K562 (cell line): Measurements from ENCODE around the gene CSNK1D. TPM values are rescaled to one million over a fixed set of nuclear protein-coding genes. Genes with fewer than 3 reads are reported as not detected.

Experiments
- CCAR2 ChIP-seq: fragments of 200-400 bp; formaldehyde crosslinking; IDR thresholded peaks from 2 replicates; pipeline ENCODE4 v1.6.1; 2017; ENCODE audit warnings: mild to moderate bottlenecking, low read depth, low read length
- CREM ChIP-seq: IDR thresholded peaks from 2 replicates; pipeline ENCODE4 v1.6.1; 2014; ENCODE audit warnings: antibody characterized with exemption, low read depth
- DMBX1 ChIP-seq: fragments of 250-450 bp; sonication (Bioruptor Pico); IDR thresholded peaks from 2 replicates; pipeline ENCODE4 v1.8.0; 2022; ENCODE audit warnings: inconsistent platforms, mild to moderate bottlenecking, moderate library complexity, borderline replicate concordance
- E2F3 ChIP-seq: fragments of 250-450 bp; sonication (Bioruptor Pico); IDR thresholded peaks from 2 replicates; pipeline ENCODE4 v1.4.0; 2020; ENCODE audit warnings: mild to moderate bottlenecking
- GTF2F1 ChIP-seq: IDR thresholded peaks from 2 replicates; pipeline ENCODE4 v1.6.1; 2011; ENCODE audit warnings: low read depth, low read length, improper control_type of control experiment
- KDM5B ChIP-seq: fragments of 200-600 bp; sonication (generic); IDR thresholded peaks from 2 replicates; pipeline ENCODE4 v1.6.1; 2012; ENCODE audit warnings: low read depth, mild to moderate bottlenecking, moderate library complexity, low read length, control low read depth, inconsistent platforms; ENCODE audit not compliant: insufficient replicate concordance
- MEF2D ChIP-seq: conservative IDR thresholded peaks from 2 replicates; pipeline ENCODE4 v1.6.1; 2016; ENCODE audit warnings: low read depth, missing genetic modification characterization, missing compliant biosample characterization
- NCOA6 ChIP-seq: fragments of 450-650 bp; IDR thresholded peaks from 2 replicates; pipeline ENCODE4 v1.6.1; 2017; ENCODE audit warnings: mild to moderate bottlenecking
- TCF3 ChIP-seq: sonication (generic); formaldehyde crosslinking; IDR thresholded peaks from 2 replicates; pipeline ENCODE4 v1.4.0; 2020; ENCODE audit warnings: mild to moderate bottlenecking, missing genetic modification reagents
- ZFX ChIP-seq: sonication (generic); formaldehyde crosslinking; IDR thresholded peaks from 2 replicates; pipeline ENCODE4 v1.8.0; 2022; ENCODE audit warnings: mild to moderate bottlenecking, missing genetic modification reagents, moderate library complexity
- ZNF274 ChIP-seq: IDR thresholded peaks from 2 replicates; pipeline ENCODE4 v1.6.1; 2011; ENCODE audit warnings: low read depth, mild to moderate bottlenecking, low read length, moderate library complexity, borderline replicate concordance
- ZNF282 ChIP-seq: sonication (generic); formaldehyde crosslinking; IDR thresholded peaks from 2 replicates; pipeline ENCODE4 v1.8.1; 2023; ENCODE audit warnings: missing genetic modification reagents
- ZNF778 ChIP-seq: fragments of 450-650 bp; formaldehyde crosslinking; IDR thresholded peaks from 2 replicates; pipeline ENCODE4 v1.4.0; 2020; ENCODE audit warnings: mild to moderate bottlenecking, moderate library complexity
- polyA plus RNA-seq, 8 experiments: library from polyadenylated mRNA; depleted of rRNA in 4 of 8; stranded (reverse) in 5 of 8; unstranded in 3 of 8; fragments of >200 nt; fragmentation: Nextera tagmentation in 2 of 8; fragmentation: Illumina TruSeq in 1 of 8; extraction: Ambion mirVana in 2 of 8; extraction: Trizol in 1 of 8; gene quantifications; 2 replicates each; pipeline versions ENCODE4 v1.2.1 to v1.2.3, GENCODE V29; 2011 to 2014; ENCODE audit warnings: inconsistent platforms in 1 of 8, missing spikeins in 1 of 8
- total RNA-seq, 7 experiments: library from RNA; depleted of rRNA in 6 of 7; stranded (reverse); fragments of >200 nt in 6 of 7; fragmentation: Illumina TruSeq in 2 of 7; extraction: Trizol in 2 of 7; gene quantifications; 2 replicates each; pipeline versions ENCODE4 v1.2.1 to v1.2.3, GENCODE V29; 2011 to 2021; ENCODE audit warnings: low replicate concordance in 1 of 7
- TF ChIP-seq, protein P1 (sequence below): sonication (generic); formaldehyde crosslinking; IDR thresholded peaks from 2 replicates; pipeline ENCODE4 v1.8.1; 2023; ENCODE audit warnings: mild to moderate bottlenecking, missing genetic modification reagents
- TF ChIP-seq, protein P2 (sequence below): fragments of 450-650 bp; formaldehyde crosslinking; IDR thresholded peaks from 2 replicates; pipeline ENCODE4 v1.4.0; 2020; ENCODE audit warnings: mild to moderate bottlenecking, moderate library complexity
- TF ChIP-seq, protein P3 (sequence below): fragments of 250-450 bp; sonication (Bioruptor Pico); IDR thresholded peaks from 2 replicates; pipeline ENCODE4 v1.8.0; 2022; ENCODE audit warnings: moderate library complexity, mild to moderate bottlenecking, inconsistent platforms
- TF ChIP-seq, protein P4 (sequence below): fragments of 250-450 bp; sonication (Bioruptor Pico); IDR thresholded peaks from 2 replicates; pipeline ENCODE4 v1.4.0; 2020
- TF ChIP-seq, protein P5 (sequence below): fragments of 450-650 bp; IDR thresholded peaks from 2 replicates; pipeline ENCODE4 v1.6.1; 2016; ENCODE audit warnings: low read depth, mild to moderate bottlenecking, moderate library complexity

CSNK1D gene
- total and polyA plus RNA-seq, 9 of the 15 experiments (the other 6 are each of a cell fraction or from before 2014, with no cell fraction given): 6.5 to 133 (median 41.3) TPM

DNA sequence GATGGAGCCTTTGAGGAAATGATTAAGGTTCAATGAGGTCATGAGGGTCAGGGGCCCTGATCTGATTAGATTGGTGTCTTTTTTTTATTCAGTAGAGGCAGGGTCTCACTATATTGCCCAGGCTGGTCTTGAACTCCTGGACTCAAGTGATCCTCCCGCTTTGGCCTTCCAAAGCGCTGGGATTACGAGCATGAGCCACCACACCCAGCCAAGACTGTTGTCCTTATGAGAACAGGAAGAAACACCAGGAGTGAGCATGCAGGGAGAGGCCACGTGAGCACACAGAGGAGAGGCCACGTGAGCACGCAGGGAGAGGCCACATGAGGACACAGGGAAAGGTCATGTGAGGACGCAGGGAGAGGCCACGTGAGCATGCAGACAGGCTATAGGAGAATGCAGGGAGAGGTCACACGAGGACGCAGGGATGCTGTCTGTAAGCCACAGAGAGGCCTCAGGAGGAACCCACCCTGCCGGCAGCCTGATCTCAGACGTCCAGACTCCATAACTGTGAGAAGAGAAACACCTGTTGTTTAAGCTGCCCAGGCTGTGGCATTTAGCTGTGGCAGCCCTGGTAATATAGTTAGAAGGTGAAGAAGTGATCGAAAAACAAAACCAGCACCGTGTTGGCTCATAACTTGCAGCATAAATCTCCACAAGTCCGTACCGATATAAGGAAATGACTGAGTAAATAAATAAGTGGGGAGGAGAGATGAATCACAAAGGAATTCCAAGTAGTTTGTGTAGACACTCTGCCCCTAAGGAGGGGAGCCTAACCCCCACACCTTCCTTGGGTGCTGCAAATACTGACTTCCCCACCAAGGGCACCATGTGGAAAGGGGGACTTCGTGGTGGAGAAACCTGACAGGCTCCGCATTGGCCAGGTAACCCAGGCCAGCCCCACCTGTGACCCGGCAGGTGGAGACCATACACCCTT lies 14.6 kb upstream of the CSNK1D start (continued):
- TF ChIP-seq, protein P1, sequence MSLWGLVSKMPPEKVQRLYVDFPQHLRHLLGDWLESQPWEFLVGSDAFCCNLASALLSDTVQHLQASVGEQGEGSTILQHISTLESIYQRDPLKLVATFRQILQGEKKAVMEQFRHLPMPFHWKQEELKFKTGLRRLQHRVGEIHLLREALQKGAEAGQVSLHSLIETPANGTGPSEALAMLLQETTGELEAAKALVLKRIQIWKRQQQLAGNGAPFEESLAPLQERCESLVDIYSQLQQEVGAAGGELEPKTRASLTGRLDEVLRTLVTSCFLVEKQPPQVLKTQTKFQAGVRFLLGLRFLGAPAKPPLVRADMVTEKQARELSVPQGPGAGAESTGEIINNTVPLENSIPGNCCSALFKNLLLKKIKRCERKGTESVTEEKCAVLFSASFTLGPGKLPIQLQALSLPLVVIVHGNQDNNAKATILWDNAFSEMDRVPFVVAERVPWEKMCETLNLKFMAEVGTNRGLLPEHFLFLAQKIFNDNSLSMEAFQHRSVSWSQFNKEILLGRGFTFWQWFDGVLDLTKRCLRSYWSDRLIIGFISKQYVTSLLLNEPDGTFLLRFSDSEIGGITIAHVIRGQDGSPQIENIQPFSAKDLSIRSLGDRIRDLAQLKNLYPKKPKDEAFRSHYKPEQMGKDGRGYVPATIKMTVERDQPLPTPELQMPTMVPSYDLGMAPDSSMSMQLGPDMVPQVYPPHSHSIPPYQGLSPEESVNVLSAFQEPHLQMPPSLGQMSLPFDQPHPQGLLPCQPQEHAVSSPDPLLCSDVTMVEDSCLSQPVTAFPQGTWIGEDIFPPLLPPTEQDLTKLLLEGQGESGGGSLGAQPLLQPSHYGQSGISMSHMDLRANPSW (CRISPR knock-in tag): no peak
- TF ChIP-seq NCOA6: peak; percentile 36; the same call in 1 of the 2 replicates
- TF ChIP-seq, protein P2, sequence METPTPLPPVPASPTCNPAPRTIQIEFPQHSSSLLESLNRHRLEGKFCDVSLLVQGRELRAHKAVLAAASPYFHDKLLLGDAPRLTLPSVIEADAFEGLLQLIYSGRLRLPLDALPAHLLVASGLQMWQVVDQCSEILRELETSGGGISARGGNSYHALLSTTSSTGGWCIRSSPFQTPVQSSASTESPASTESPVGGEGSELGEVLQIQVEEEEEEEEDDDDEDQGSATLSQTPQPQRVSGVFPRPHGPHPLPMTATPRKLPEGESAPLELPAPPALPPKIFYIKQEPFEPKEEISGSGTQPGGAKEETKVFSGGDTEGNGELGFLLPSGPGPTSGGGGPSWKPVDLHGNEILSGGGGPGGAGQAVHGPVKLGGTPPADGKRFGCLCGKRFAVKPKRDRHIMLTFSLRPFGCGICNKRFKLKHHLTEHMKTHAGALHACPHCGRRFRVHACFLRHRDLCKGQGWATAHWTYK (CRISPR knock-in tag): peak; percentile 99
- TF ChIP-seq DMBX1 (CRISPR knock-in tag): peak; percentile 32; the same call in 1 of the 2 replicates
- TF ChIP-seq, protein P3, sequence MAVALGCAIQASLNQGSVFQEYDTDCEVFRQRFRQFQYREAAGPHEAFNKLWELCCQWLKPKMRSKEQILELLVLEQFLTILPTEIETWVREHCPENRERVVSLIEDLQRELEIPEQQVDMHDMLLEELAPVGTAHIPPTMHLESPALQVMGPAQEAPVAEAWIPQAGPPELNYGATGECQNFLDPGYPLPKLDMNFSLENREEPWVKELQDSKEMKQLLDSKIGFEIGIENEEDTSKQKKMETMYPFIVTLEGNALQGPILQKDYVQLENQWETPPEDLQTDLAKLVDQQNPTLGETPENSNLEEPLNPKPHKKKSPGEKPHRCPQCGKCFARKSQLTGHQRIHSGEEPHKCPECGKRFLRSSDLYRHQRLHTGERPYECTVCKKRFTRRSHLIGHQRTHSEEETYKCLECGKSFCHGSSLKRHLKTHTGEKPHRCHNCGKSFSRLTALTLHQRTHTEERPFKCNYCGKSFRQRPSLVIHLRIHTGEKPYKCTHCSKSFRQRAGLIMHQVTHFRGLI: no peak
- no peak for TF ChIP-seq ZNF282
- TF ChIP-seq ZNF274: no peak
- peak; percentile 26; the same call in 1 of the 2 replicates for TF ChIP-seq TCF3
- peak; percentile 73; the same call in 1 of the 2 replicates for TF ChIP-seq GTF2F1
- no peak for TF ChIP-seq CCAR2
- TF ChIP-seq CREM: peak; percentile 86
- peak; percentile 83 for TF ChIP-seq MEF2D (tag)
- TF ChIP-seq, protein P4, sequence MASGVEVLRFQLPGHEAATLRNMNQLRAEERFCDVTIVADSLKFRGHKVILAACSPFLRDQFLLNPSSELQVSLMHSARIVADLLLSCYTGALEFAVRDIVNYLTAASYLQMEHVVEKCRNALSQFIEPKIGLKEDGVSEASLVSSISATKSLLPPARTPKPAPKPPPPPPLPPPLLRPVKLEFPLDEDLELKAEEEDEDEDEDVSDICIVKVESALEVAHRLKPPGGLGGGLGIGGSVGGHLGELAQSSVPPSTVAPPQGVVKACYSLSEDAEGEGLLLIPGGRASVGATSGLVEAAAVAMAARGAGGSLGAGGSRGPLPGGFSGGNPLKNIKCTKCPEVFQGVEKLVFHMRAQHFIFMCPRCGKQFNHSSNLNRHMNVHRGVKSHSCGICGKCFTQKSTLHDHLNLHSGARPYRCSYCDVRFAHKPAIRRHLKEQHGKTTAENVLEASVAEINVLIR (CRISPR knock-in tag): no peak
- TF ChIP-seq, protein P5, sequence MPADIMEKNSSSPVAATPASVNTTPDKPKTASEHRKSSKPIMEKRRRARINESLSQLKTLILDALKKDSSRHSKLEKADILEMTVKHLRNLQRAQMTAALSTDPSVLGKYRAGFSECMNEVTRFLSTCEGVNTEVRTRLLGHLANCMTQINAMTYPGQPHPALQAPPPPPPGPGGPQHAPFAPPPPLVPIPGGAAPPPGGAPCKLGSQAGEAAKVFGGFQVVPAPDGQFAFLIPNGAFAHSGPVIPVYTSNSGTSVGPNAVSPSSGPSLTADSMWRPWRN: peak; percentile 86
- no peak for TF ChIP-seq ZNF778 (CRISPR knock-in tag)
- TF ChIP-seq ZFX (CRISPR knock-in tag): peak; percentile 78
- no peak for TF ChIP-seq KDM5B
- TF ChIP-seq E2F3: no peak
